Activated T-cell treated with anti-CD3 and anti-CD28 coated beads, Interleukin-2, amount 50 U/mL, for 1 hour (primary cell): ENCODE results near the gene PSMB11.

Experiments
- DNase-seq: peaks from one replicate; pipeline ENCODE4 v3.0.0-alpha.2; 2020

PSMB11 gene

DNA sequence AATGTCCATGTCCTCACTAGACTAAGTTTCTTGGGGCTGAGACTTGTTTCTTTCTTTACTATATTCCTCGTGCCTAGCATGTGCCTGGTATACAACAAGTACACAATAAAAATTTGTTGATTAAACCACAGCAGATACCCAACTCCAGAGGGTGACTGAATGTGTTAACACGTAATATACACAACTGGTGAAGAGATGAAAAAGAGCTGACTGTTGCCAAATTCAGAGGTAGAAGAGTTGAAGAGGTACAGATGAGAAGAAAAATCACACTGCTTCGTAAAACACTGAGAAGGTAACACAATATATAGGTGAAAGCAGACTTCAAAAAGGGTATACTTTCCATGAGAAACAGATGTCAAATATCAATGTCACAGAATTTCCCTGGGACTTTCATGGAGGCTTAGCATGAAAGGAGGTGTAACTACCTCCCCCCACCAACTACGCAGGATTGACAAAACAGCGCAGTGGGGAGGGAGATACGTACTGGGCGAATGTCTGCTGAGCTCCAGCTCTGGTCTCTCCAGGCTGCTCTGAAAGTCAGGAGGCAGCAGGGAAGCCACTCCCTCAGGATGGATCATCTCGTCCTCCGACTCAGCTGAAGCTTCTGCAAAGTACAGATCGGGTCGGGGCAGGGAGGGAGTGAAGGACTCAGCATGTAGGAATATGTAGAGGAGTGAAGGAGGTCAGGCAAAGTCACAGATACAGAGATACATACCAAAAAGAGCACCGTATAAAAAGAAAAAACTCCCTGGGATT is 47.7 kb downstream of the PSMB11 start:
- DNase-seq = no peak

DNA sequence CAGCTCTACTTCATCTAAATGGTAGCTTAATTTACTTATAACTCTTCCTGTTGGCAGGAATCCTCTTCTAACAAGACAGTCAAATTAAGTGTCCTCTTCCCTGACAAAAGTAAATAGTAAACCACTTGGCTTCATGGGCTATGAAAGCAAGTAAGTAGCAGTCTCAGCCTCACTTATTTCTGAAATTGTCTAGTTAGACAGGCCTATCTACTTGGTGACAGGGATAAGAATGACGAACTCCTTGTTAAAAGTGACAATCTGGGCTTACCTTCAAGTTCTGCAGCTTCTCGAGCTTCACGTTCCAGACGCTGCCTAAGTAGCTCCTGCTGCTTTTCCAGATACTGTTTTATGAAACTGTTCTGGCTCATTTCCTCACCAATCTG is 48.2 kb downstream of the PSMB11 start:
- no peak for DNase-seq

DNA sequence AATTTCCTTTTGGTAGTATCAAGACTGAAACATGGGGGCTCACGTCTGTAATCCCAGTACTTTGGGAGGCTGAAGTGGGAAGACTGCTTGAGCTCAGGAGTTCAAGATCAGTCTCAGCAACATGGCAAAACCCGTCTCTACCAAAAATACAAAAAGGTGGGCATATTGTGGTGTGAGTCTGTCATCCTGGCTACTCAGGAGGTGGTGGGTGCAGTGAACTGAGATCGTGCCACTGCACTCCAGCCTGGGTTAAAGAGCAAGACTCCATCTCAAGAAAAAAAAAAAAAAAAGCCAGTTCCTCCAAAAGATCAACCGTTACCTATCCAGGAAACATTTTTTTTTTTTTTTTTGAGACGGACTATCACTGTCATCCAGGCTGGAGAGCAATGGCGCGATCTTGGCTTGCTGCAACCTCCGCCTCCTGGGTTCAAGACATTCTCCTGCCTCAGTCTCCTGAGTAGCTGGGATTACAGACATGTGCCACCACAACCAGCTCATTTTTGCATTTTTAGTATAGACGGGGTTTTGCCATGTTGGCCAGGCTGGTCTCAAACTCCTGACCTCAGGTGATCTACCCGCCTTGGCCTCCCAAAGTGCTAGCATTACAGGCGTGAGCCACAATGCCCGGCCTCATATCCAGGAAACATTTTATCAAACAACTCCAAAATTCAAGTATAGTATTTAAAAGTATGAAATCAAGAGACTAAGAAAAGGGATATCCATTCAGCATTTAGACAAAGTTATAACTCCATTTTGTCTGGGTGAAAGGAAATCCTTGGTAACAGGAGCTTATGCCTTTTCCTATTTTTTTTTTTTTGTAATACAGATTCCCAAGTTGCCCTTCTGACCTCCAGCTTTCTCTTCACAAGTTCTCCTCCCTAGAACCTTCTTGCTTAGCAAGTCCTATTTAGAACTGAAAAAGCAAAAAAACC is 49.5 kb downstream of the PSMB11 start:
- DNase-seq = no peak

DNA sequence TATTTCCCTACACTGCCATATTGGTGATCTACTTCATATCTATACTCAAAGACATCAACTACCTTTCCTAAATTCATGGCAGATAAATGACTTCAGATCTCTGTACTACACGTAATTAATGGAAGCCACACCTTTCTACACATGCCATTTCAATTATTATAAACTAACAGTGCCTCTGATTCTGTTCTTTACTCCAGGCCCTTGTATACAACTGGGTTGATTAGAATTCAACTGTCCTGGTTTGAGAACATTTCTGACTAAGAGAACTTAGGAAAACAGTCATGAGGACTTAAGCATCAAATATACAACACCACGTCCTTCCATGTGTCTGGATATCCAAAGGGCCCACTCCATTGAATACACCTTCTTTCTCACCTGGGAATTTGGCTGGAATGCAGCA is 51.1 kb downstream of the PSMB11 start:
- no peak for DNase-seq

DNA sequence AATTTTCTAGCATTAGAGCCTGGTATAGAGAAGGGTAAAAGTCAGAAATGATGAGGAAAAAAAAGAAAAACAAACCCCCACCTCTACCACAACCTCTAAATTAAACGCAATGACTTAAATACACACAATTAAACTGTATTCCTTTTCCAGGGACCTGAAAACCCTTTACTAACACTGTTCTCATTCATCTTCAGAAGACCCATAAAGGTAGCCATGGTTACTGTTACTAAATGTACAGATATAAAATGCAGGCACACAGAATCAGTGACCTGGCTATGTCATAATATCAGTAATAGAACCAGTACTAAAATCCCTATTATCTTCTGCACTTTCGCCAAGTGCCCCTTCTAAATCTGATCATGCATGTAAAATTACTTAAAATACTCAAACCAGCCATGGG is 51.5 kb downstream of the PSMB11 start:
- DNase-seq = no peak
